ENCODE measurements around the gene COA7. TPM values are rescaled to one million over a fixed set of nuclear protein-coding genes. Genes with fewer than 3 reads are reported as not detected.
A peak's percentile ranks its signal among the peaks of the same experiment; 100 is the strongest.
"Not testable (repeated sequence)": the region's sequence is repeated elsewhere in the genome, so short reads cannot be mapped to it uniquely, and the experiment has no call there.

COA7 gene
- total RNA-seq, 3 donors from 2014 or later (not counting 1 experiment from before 2014, with no cell fraction given): 1.8 to 4.7 (median 3.9) TPM

DNA sequence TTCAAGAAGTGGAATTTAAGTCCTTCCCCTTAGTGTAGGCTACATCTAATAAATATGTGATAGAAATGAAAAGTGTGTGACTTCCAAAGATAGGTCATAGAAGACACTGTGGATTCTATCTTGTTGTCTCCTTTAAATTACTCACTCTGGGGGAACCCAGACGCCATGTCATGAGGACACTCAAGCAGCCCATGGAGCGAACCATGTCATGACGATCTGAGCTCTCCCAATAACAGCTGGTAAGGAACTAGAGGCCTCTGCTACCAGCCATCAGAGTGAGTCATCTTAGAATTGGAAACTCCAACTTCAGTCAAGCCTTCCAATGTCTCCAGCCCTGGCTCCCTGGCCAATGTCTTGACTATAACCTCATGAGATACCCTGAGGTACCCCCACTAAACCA, 6.3 kb downstream of the COA7 start:
- no peak overlapping the region for H3K27ac Mint-ChIP-seq
- no peak overlapping the region for H3K4me3 Mint-ChIP-seq
- Histone ChIP-seq H3K27ac (ENCODE audit: low read length) (no peak overlapping the region), H3K4me1 (ENCODE audit: control insufficient read depth, insufficient read depth, low read length) (no peaks in the 10 kb centered on the region), H3K36me3 (ENCODE audit: control insufficient read depth, insufficient read depth, low read length) (peaks cover 9% of the 10 kb centered on the region), H3K9me3 (ENCODE audit: control insufficient read depth, insufficient read depth, low read length) (no peaks in the 10 kb centered on the region), H3K4me3 (ENCODE audit: low read length) (no peak overlapping the region), H3K27me3 (ENCODE audit: control insufficient read depth, insufficient read depth, low read length) (no peaks in the 10 kb centered on the region)
- DNase-seq (no peak), ATAC-seq (no peak)
- TF ChIP-seq, protein P1, sequence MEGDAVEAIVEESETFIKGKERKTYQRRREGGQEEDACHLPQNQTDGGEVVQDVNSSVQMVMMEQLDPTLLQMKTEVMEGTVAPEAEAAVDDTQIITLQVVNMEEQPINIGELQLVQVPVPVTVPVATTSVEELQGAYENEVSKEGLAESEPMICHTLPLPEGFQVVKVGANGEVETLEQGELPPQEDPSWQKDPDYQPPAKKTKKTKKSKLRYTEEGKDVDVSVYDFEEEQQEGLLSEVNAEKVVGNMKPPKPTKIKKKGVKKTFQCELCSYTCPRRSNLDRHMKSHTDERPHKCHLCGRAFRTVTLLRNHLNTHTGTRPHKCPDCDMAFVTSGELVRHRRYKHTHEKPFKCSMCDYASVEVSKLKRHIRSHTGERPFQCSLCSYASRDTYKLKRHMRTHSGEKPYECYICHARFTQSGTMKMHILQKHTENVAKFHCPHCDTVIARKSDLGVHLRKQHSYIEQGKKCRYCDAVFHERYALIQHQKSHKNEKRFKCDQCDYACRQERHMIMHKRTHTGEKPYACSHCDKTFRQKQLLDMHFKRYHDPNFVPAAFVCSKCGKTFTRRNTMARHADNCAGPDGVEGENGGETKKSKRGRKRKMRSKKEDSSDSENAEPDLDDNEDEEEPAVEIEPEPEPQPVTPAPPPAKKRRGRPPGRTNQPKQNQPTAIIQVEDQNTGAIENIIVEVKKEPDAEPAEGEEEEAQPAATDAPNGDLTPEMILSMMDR (IDR thresholded peaks at IDR 0.05): no peak
- 98% methylated on average over 3 of the region's 3 CpGs for WGBS (ENCODE audit: insufficient coverage)
- H3K36me3 Mint-ChIP-seq: peaks cover 7% of the 10 kb centered on the region
- H3K27me3 Mint-ChIP-seq (ENCODE audit: low read depth in 2 of 2): no peaks in the 10 kb centered on the region
- intact Hi-C loops (cut with micrococcal nuclease): no loop called here
- peaks cover 0 to 6% of the 10 kb centered on the region in 2 donors for H3K4me1 Mint-ChIP-seq
- H3K9me3 Mint-ChIP-seq: no peaks in the 10 kb centered on the region

DNA sequence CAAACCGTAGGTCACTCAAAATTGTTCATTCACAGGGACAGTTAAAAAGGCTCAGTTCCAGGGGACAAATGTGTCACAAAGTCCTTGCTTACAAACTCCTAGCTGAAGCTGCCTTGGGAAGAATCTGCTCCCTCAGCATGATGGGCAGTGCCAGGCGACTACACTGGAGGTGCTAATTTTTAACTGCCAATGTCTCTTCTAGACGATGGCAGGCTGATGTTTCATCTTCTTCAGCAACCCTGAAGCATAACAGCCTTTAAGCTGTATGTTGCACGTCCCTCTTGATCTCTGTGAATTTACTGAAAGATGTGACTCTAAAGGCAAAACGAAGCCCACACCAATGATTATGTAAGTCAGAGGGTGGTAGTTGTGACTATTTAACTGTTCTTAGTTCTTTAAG, 11.3 kb downstream of the COA7 start:
- 89% methylated on average over 5 of the region's 5 CpGs for WGBS (ENCODE audit: insufficient coverage)
- Mint-ChIP-seq H3K27me3 (ENCODE audit: low read depth in 2 of 2) (no peaks in the 10 kb centered on the region), H3K36me3 (peaks cover 1% of the 10 kb centered on the region), H3K27ac (peak overlapping the region in 1 of 2 donors; percentile 10), H3K4me3 (no peak overlapping the region), H3K4me1 (peaks cover 7 to 14% of the 10 kb centered on the region in 2 donors), H3K9me3 (no peaks in the 10 kb centered on the region)
- DNase-seq (no peak), ATAC-seq (no peak)
- no peaks in the 10 kb centered on the region for H3K27me3 ChIP-seq (ENCODE audit: control insufficient read depth, insufficient read depth, low read length)
- H3K9me3 ChIP-seq (ENCODE audit: control insufficient read depth, insufficient read depth, low read length): no peaks in the 10 kb centered on the region
- H3K4me3 ChIP-seq (ENCODE audit: low read length): no peak overlapping the region
- TF ChIP-seq, protein P1 (IDR thresholded peaks at IDR 0.05): no peak
- intact Hi-C loops (cut with micrococcal nuclease): loop anchor here (1.0 to 10.0 kb wide), 6 partner anchors 52 to 560 kb away; partner anchors contain the start of genes ORC1, PRPF38A, SHISAL2A and ZFYVE9
- H3K36me3 ChIP-seq (ENCODE audit: control insufficient read depth, insufficient read depth, low read length): peaks cover 9% of the 10 kb centered on the region
- H3K27ac ChIP-seq (ENCODE audit: low read length): no peak overlapping the region
- H3K4me1 ChIP-seq (ENCODE audit: control insufficient read depth, insufficient read depth, low read length): peaks cover 11% of the 10 kb centered on the region

DNA sequence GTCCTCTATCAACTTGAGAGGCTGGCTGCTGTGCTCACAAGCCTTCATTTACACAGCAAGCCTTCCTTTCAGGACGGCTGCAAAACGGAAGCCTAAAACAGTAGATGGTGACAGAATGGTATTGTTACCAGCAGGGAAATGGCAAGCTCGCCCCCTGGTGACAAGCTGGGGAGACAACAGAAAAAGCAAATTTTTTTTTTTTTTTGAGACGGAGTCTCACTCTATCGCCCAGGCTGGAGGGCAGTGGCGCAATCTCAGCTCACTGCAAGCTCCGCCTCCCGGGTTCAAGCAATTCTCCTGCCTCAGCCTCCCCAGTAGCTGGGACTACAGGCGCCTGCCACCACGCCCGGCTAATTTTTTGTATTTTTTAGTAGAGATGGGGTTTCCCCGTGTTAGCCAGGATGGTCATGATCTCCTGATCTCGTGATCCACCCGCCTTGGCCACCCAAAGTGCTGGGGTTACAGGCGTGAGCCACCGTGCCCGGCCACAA, 11.8 kb downstream of the COA7 start:
- H3K27me3 Mint-ChIP-seq (ENCODE audit: low read depth in 2 of 2); H3K36me3 ChIP-seq (ENCODE audit: control insufficient read depth, insufficient read depth, low read length); H3K4me3 ChIP-seq (ENCODE audit: low read length); H3K36me3 Mint-ChIP-seq; H3K4me3 Mint-ChIP-seq; H3K9me3 Mint-ChIP-seq; H3K9me3 ChIP-seq (ENCODE audit: control insufficient read depth, insufficient read depth, low read length); H3K27me3 ChIP-seq (ENCODE audit: control insufficient read depth, insufficient read depth, low read length); H3K27ac ChIP-seq (ENCODE audit: low read length): not testable (repeated sequence)
- peak; percentile 70 to 91 for DNase-seq
- peak; percentile 89 to 96 (median 94) for ATAC-seq
- peak overlapping the region; percentile 39 for H3K27ac Mint-ChIP-seq
- H3K4me1 ChIP-seq (ENCODE audit: control insufficient read depth, insufficient read depth, low read length): peaks cover 11% of the 10 kb centered on the region
- TF ChIP-seq, protein P1 (IDR thresholded peaks at IDR 0.05): peak; percentile 86
- peaks cover 7 to 14% of the 10 kb centered on the region in 2 donors for H3K4me1 Mint-ChIP-seq
- intact Hi-C loops (cut with micrococcal nuclease): loop anchor here (1.0 to 10.0 kb wide), 6 partner anchors 52 to 559 kb away; partner anchors contain the start of genes ORC1, PRPF38A, SHISAL2A and ZFYVE9
- 37% methylated on average over 15 of the region's 17 CpGs for WGBS (ENCODE audit: insufficient coverage)

DNA sequence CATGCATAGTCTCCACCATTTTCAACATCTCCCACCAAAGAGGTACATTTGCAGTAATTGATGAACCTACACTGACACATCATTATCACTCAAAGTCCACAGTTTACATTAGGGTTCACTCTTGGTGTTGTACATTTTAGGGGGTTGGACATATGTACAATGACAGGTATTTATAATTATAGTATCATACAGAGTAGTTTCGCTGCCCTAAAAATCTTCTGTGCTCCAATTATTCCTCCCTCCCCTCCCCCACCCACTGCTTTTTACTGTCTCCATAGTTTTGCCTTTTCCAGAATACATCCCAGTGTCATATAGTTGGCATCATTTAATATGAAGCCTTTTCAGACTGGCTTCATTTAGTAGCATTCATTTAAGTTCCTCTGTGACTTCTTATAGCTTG, 13.6 kb downstream of the COA7 start:
- no peak for ATAC-seq
- Histone ChIP-seq H3K27ac (ENCODE audit: low read length) (no peak overlapping the region), H3K27me3 (ENCODE audit: control insufficient read depth, insufficient read depth, low read length) (no peaks in the 10 kb centered on the region), H3K4me3 (ENCODE audit: low read length) (no peak overlapping the region), H3K36me3 (ENCODE audit: control insufficient read depth, insufficient read depth, low read length) (peaks cover 7% of the 10 kb centered on the region), H3K4me1 (ENCODE audit: control insufficient read depth, insufficient read depth, low read length) (peaks cover 11% of the 10 kb centered on the region), H3K9me3 (ENCODE audit: control insufficient read depth, insufficient read depth, low read length) (no peaks in the 10 kb centered on the region)
- 100% methylated on average over 1 of the region's 1 CpG for WGBS (ENCODE audit: insufficient coverage)
- no peak overlapping the region for H3K4me3 Mint-ChIP-seq
- H3K27me3 Mint-ChIP-seq (ENCODE audit: low read depth in 2 of 2): no peaks in the 10 kb centered on the region
- peaks cover 7 to 14% of the 10 kb centered on the region in 2 donors for H3K4me1 Mint-ChIP-seq
- intact Hi-C loops (cut with micrococcal nuclease): loop anchor here (10.0 kb wide), 2 partner anchors 50 to 200 kb away; partner anchors contain the start of gene SHISAL2A
- no peaks in the 10 kb centered on the region for H3K9me3 Mint-ChIP-seq
- no peak overlapping the region for H3K27ac Mint-ChIP-seq
- DNase-seq: no peak
- H3K36me3 Mint-ChIP-seq: no peaks in the 10 kb centered on the region
- TF ChIP-seq, protein P1 (IDR thresholded peaks at IDR 0.05): no peak
